GM23338 (cell line): ENCODE data around the gene PYY.

Experiments
- CREB1 ChIP-seq: fragments of 250-450 bp; sonication (Bioruptor Pico); IDR thresholded peaks from 2 replicates; pipeline ENCODE4 v1.5.0; 2020; ENCODE audit warnings: low read depth, mild to moderate bottlenecking, moderate library complexity
- EZH2 ChIP-seq: fragments of 200-600 bp; sonication (generic); IDR thresholded peaks from one replicate; pipeline ENCODE4 v1.8.0; 2017; ENCODE audit warnings: antibody characterized with exemption, mild to moderate bottlenecking, low read depth; ENCODE audit not compliant: unreplicated experiment
- EZH2phosphoT487 ChIP-seq: fragments of 200-600 bp; sonication (generic); IDR thresholded peaks from one replicate; pipeline ENCODE4 v1.8.1; 2018; ENCODE audit warnings: antibody characterized with exemption; ENCODE audit not compliant: unreplicated experiment
- JUNB ChIP-seq: IDR thresholded peaks from one replicate; pipeline ENCODE4 v1.6.1; 2016; ENCODE audit warnings: antibody characterized with exemption; ENCODE audit not compliant: unreplicated experiment
- NANOG ChIP-seq: IDR thresholded peaks from 2 replicates; pipeline ENCODE4 v1.6.1; 2016; ENCODE audit warnings: antibody characterized with exemption, borderline replicate concordance
- POLR2AphosphoS5 ChIP-seq: IDR thresholded peaks from 2 replicates; pipeline ENCODE4 v1.6.1; 2016; ENCODE audit warnings: antibody characterized with exemption, low read depth
- REST ChIP-seq: IDR thresholded peaks from one replicate; pipeline ENCODE4 v1.6.1; 2018; ENCODE audit warnings: antibody characterized with exemption; ENCODE audit not compliant: unreplicated experiment
- STAT1 ChIP-seq: IDR thresholded peaks from one replicate; pipeline ENCODE4 v1.6.1; 2016; ENCODE audit warnings: antibody characterized with exemption; ENCODE audit not compliant: unreplicated experiment
- ZNF331 ChIP-seq: fragments of 250-450 bp; sonication (Bioruptor Pico); IDR thresholded peaks from 2 replicates; pipeline ENCODE4 v1.5.0; 2020; ENCODE audit warnings: low read depth, mild to moderate bottlenecking, moderate library complexity
- ZNF462 ChIP-seq: fragments of 250-450 bp; sonication (Bioruptor Pico); IDR thresholded peaks from 2 replicates; pipeline ENCODE4 v1.5.0; 2020; ENCODE audit warnings: mild to moderate bottlenecking, moderate library complexity
- TF ChIP-seq, protein P1 (sequence below), 2 experiments: fragments of 200-600 bp in 1 of 2; sonication (generic) in 1 of 2; conservative IDR thresholded peaks; 2 replicates each; pipeline versions ENCODE4 v1.5.1 to v1.6.1; 2016 to 2017; ENCODE audit warnings: antibody characterized with exemption in 2 of 2, low read depth in 2 of 2, mild to moderate bottlenecking in 2 of 2, moderate library complexity in 1 of 2
- TF ChIP-seq, protein P2 (sequence below): IDR thresholded peaks from 2 replicates; pipeline ENCODE4 v1.6.1; 2016; ENCODE audit warnings: antibody characterized with exemption

DNA sequence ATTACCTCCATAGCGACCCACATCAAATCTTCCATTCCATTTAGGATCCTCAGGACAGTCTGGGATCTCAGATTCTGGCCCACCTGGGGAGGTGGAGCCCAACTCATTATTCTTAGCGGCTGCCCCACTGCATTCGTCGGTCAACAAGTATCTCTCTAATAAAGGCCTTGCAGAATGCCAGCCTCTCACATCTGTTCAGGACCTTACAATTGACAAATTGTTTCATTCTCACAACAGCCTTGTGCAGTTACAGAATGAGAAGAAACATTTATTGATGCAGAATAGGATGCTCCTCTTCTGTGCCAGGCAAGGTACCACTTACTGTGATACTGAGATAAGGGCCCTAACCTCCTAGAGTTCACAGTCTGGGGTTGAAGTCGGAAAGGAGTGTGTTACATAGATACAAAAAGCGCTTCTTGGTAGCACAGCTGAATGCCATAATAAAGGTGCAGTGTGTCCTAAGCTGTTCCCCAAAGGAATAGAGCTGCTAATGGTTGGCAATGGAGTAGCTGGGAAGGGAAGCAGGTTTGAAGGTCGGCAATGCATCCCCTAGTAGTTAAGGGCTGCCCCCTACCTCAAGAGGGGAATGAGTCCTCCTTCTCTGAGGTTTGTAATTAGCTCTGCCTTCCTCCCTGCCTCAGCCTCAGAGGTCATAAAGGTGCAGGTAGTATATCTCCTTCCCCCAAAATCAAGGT is 44.1 kb downstream of the PYY start:
- TF ChIP-seq, protein P1, sequence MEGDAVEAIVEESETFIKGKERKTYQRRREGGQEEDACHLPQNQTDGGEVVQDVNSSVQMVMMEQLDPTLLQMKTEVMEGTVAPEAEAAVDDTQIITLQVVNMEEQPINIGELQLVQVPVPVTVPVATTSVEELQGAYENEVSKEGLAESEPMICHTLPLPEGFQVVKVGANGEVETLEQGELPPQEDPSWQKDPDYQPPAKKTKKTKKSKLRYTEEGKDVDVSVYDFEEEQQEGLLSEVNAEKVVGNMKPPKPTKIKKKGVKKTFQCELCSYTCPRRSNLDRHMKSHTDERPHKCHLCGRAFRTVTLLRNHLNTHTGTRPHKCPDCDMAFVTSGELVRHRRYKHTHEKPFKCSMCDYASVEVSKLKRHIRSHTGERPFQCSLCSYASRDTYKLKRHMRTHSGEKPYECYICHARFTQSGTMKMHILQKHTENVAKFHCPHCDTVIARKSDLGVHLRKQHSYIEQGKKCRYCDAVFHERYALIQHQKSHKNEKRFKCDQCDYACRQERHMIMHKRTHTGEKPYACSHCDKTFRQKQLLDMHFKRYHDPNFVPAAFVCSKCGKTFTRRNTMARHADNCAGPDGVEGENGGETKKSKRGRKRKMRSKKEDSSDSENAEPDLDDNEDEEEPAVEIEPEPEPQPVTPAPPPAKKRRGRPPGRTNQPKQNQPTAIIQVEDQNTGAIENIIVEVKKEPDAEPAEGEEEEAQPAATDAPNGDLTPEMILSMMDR (conservative IDR thresholded peaks at IDR 0.05; ENCODE audit: low read depth in 2 of 2), result no peak
- TF ChIP-seq EZH2, result no peak
- TF ChIP-seq POLR2AphosphoS5, result no peak
- no peak for TF ChIP-seq EZH2phosphoT487
- no peak for TF ChIP-seq JUNB
- TF ChIP-seq, protein P2, sequence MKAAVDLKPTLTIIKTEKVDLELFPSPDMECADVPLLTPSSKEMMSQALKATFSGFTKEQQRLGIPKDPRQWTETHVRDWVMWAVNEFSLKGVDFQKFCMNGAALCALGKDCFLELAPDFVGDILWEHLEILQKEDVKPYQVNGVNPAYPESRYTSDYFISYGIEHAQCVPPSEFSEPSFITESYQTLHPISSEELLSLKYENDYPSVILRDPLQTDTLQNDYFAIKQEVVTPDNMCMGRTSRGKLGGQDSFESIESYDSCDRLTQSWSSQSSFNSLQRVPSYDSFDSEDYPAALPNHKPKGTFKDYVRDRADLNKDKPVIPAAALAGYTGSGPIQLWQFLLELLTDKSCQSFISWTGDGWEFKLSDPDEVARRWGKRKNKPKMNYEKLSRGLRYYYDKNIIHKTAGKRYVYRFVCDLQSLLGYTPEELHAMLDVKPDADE, result no peak
- no peak for TF ChIP-seq CREB1 (CRISPR knock-in tag)
- no peak for TF ChIP-seq NANOG
- no peak for TF ChIP-seq REST
- TF ChIP-seq ZNF462, result no peak
- no peak for TF ChIP-seq ZNF331 (CRISPR knock-in tag)
- no peak for TF ChIP-seq STAT1
